ENCODE data around the gene SRGAP3. TPM values are rescaled to one million over a fixed set of nuclear protein-coding genes. Genes with fewer than 3 reads are reported as not detected.

SRGAP3 gene
- polyA plus RNA-seq, 3 donors, result 0.27 to 1.3 (median 0.87) TPM

DNA sequence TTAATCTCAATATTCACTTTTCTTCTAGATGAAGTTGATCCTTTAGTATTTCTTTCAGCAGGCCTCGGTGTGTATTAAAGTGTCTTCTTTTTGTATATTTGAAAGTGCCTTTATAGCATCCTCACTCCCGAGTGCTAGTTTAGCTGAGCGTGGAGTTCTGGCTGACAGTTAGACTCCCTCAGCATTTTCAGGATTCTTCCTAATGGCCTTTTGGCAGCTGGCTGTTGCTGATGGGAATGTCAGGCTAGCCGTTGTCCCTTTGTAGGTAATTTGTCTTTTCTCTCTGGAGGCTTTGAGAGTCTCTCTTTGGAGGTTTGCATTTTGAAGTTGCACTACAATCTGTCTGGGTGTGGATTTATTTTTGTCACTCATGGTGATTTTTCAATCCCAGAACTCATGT, 94.4 kb downstream of the SRGAP3 start:
- WGBS (ENCODE audit: insufficient coverage), result 100% methylated on average over 2 of the region's 4 CpGs
- intact Hi-C loops (cut with micrococcal nuclease), result no loop called here

DNA sequence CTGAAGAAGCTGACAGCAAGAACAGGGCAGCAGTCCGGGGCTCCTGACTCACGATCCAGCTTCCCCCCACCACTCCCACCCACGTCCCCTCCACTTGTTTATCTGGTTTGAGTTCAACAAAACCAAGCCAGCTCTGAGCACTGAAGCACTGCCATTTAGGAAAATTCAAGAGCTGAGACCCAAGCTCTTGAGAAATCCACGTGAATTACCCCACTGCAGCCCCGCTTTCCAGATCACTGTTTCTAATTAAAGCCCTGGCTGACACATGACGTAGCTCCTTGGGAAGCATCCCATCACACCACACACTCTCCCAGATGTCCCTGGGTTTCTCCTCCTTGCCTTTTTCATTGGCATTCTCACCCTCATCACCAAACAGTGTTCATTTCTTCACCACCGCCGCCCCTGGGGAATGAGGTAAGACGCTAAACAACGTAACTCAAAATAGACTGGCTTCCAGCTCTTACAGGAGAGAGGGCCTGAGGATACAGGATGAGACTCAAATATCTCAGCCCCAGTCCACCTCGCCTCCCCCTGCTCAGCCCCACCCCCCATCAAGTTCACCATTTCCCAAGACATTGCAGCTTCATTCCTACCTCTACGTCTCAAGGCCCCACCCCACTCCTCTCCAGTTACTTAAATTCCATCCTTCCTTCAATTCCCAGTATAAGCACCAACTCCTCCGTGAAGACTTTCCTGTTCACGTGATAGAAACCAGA, 95.4 kb downstream of the SRGAP3 start:
- intact Hi-C loops (cut with micrococcal nuclease), result no loop called here
- Histone ChIP-seq H3K27ac (ENCODE audit: low read depth in 1 of 2, low read length in 2 of 2) (no peak overlapping the region), H3K27me3 (ENCODE audit: control insufficient read depth in 2 of 2, insufficient read depth in 2 of 2, low read length in 2 of 2) (no peaks in the 10 kb centered on the region), H4K20me1 (ENCODE audit: insufficient read depth, low read length) (no peaks in the 10 kb centered on the region), H3K9ac (ENCODE audit: insufficient read depth, low read length, poor library complexity, severe bottlenecking) (no peak overlapping the region), H3K9me3 (replicated peaks in 1 of 2; ENCODE audit: control insufficient read depth in 1 of 2, insufficient read depth in 1 of 2, low read length in 2 of 2) (peaks cover 9 to 33% of the 10 kb centered on the region in 2 donors), H3K4me2 (replicated peaks; ENCODE audit: extremely low read depth, low read length, poor library complexity, severe bottlenecking) (no peak overlapping the region), H2AFZ (ENCODE audit: insufficient read depth, low read depth, low read length, poor library complexity, severe bottlenecking) (no peak overlapping the region), H3K79me2 (ENCODE audit: insufficient read depth, low read length) (no peaks in the 10 kb centered on the region), H3K4me3 (replicated peaks in 1 of 3; ENCODE audit: low read depth in 2 of 3, low read length in 3 of 3) (no peak overlapping the region), H3K36me3 (replicated peaks in 1 of 2; ENCODE audit: control insufficient read depth in 1 of 2, insufficient read depth in 2 of 2, low read length in 2 of 2) (no peaks in the 10 kb centered on the region), H3K4me1 (ENCODE audit: control insufficient read depth in 1 of 2, insufficient read depth in 2 of 2, low read length in 2 of 2) (no peaks in the 10 kb centered on the region)
- TF ChIP-seq, protein P1, sequence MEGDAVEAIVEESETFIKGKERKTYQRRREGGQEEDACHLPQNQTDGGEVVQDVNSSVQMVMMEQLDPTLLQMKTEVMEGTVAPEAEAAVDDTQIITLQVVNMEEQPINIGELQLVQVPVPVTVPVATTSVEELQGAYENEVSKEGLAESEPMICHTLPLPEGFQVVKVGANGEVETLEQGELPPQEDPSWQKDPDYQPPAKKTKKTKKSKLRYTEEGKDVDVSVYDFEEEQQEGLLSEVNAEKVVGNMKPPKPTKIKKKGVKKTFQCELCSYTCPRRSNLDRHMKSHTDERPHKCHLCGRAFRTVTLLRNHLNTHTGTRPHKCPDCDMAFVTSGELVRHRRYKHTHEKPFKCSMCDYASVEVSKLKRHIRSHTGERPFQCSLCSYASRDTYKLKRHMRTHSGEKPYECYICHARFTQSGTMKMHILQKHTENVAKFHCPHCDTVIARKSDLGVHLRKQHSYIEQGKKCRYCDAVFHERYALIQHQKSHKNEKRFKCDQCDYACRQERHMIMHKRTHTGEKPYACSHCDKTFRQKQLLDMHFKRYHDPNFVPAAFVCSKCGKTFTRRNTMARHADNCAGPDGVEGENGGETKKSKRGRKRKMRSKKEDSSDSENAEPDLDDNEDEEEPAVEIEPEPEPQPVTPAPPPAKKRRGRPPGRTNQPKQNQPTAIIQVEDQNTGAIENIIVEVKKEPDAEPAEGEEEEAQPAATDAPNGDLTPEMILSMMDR (IDR thresholded peaks at IDR 0.05), result no peak
- Mint-ChIP-seq H3K27ac (no peak overlapping the region), H3K9me3 (peaks cover 12 to 29% (median 21%) of the 10 kb centered on the region in 7 donors), H3K27me3 (ENCODE audit: low read depth in 3 of 3) (peaks cover 0 to 1% (median 0%) of the 10 kb centered on the region in 3 donors), H3K4me3 (no peak overlapping the region), H3K4me1 (no peaks in the 10 kb centered on the region), H3K36me3 (peaks cover 0 to 2% of the 10 kb centered on the region in 2 donors)
- no peak for DNase-seq
- WGBS (ENCODE audit: insufficient coverage), result 91% methylated on average over 13 of the region's 14 CpGs

More for the DNA sequence above, 94.4 kb downstream of the SRGAP3 start:
- Histone ChIP-seq H3K27ac (ENCODE audit: low read depth in 1 of 2, low read length in 2 of 2) (no peak overlapping the region), H3K4me3 (replicated peaks in 1 of 3; ENCODE audit: low read depth in 2 of 3, low read length in 3 of 3) (no peak overlapping the region), H3K36me3 (replicated peaks in 1 of 2; ENCODE audit: control insufficient read depth in 1 of 2, insufficient read depth in 2 of 2, low read length in 2 of 2) (no peaks in the 10 kb centered on the region), H3K79me2 (ENCODE audit: insufficient read depth, low read length) (no peaks in the 10 kb centered on the region), H3K27me3 (ENCODE audit: control insufficient read depth in 2 of 2, insufficient read depth in 2 of 2, low read length in 2 of 2) (no peaks in the 10 kb centered on the region), H3K9ac (ENCODE audit: insufficient read depth, low read length, poor library complexity, severe bottlenecking) (no peak overlapping the region), H2AFZ (ENCODE audit: insufficient read depth, low read depth, low read length, poor library complexity, severe bottlenecking) (no peak overlapping the region), H4K20me1 (ENCODE audit: insufficient read depth, low read length) (no peaks in the 10 kb centered on the region), H3K4me2 (replicated peaks; ENCODE audit: extremely low read depth, low read length, poor library complexity, severe bottlenecking) (no peak overlapping the region), H3K4me1 (ENCODE audit: control insufficient read depth in 1 of 2, insufficient read depth in 2 of 2, low read length in 2 of 2) (no peaks in the 10 kb centered on the region), H3K9me3 (replicated peaks in 1 of 2; ENCODE audit: control insufficient read depth in 1 of 2, insufficient read depth in 1 of 2, low read length in 2 of 2) (peaks cover 9 to 29% of the 10 kb centered on the region in 2 donors)
- Mint-ChIP-seq H3K27ac (no peak overlapping the region), H3K27me3 (ENCODE audit: low read depth in 3 of 3) (peaks cover 0 to 1% (median 0%) of the 10 kb centered on the region in 3 donors), H3K4me1 (no peaks in the 10 kb centered on the region), H3K9me3 (peaks cover 12 to 29% (median 20%) of the 10 kb centered on the region in 7 donors), H3K36me3 (peaks cover 0 to 2% of the 10 kb centered on the region in 2 donors), H3K4me3 (no peak overlapping the region)
- TF ChIP-seq, protein P1 (IDR thresholded peaks at IDR 0.05), result no peak
- DNase-seq, result no peak

Data from CD14-positive monocyte (primary cell).